Pons (tissue), 1 donor: ENCODE measurements around the gene NT5DC3.
"Not testable (repeated sequence)": the region's sequence is repeated elsewhere in the genome, so short reads cannot be mapped to it uniquely, and the experiment has no call there.

Experiments
- DNase-seq: peaks from one replicate; pipeline ENCODE4 v3.0.0-alpha.2; 2016; ENCODE audit warnings: low spot score

NT5DC3 gene

DNA sequence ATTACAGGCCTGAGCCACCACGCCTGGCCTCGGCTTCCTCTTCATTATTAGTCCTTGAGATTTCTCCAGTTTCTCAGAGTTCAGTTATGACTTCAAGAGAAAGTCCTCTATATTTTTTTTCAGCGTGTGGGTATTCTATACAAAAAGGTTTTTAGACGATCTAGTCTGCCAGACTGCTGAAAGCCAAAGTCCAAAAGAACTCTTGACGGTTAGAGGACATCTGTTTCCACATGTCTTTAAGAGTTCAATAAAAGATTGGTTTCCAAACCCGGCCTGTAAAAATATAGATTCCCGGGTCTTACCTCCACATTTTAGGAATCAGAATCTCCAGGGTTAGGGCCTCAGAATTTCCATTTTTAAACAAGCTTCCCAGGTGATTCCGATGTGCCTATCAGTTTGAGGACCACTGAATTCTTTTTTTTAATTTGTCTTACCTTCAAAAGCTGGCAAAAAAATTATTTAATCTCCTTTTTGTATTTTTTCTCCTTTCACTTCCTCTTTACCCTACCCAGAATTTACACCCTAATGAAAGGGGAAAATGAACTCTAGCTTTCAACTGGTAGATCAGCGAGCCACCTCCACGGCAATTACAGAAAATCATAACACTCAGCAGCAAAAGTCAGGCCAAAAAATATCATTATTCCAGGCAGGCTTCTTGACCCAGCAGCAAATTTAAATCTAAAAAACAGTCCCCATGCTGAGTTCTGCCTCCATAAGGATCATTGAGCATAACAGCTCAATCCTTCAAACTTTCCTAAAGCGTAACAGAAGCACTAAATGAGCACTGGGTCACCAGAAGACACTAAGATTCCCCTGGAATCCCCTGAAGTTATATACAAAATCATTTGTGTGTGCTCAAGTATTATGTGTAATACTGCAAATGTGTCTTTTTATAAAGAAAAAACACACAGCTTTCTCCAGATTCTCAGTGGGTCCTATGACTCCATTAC, 8.7 kb downstream of the NT5DC3 start:
- no peak for DNase-seq

DNA sequence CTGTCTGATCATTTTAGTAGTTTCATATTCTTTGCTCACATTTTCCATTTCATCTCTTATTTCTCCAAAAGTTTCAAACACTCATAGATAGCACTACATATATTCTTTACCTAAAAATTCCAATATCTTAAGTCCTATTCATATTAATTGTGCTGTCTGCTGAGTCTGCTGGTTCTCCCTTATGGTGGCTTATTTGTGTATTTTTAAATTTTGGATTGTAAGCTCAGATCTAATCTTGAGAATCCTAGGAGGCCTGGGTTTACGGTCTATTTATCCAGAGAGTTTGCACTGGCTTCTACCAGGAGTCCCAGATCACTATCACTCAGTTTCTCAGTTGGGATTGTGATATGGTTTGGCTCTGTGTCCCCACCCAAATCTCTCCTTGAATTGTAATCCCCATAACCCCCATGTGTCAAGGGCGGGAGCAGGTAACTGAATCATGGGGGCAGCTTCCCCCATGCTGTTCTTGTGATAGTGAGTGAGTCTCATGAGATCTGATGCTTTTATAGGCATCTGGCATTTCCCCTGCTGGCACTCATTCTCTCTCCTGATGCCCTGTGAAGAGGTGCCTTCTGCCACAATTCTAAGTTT, 10.2 kb downstream of the NT5DC3 start:
- no peak for DNase-seq

DNA sequence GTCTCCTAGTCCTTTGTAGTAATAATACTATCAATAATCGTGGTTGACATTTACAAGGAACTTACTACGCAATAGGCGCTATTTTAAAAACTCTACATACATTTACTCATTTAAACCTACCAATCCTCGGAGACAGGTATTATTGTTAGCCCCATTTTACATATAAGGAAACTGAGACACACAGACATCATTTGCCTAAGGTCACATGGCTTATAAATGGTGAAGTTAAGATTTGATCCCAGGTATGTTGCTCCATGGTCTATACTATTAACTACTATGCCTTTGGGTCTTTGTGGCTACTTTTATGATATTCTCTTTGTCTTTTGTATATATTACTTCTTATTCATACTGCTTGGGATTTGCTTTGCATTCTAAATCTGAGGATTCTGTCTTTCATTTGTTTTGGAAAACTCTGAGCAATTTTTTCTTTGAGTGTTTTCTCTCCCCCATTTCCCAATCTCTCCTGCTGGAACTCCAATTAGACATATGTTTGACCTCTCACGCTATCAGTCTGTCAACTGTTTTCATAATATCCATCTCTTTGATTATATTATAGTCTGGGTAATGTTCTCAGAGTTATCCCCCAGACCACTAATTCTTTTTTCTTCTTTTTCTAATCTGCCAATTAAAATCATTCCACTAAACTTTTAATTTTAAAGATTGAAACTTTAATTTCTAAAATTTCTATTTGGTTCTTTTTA, 10.9 kb downstream of the NT5DC3 start:
- DNase-seq, result no peak

DNA sequence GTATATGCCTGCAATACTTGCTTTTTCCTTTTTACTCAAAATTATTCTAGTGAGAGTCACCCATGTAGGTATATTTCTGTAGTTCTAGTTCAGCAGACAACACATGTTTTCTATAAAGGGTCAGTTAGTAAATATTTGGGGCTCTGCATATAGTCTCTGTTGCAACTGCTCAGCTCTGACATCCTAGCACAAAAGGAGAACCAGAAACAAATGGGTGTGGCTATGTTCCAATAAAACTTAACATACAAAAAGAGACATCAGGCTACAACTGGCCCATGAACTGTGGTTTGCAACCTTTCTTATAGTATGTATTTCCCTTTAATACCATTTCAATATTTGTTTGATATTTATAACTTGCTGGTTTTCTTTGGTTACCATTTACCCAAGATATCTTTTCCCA, 11.9 kb downstream of the NT5DC3 start:
- DNase-seq, result no peak

DNA sequence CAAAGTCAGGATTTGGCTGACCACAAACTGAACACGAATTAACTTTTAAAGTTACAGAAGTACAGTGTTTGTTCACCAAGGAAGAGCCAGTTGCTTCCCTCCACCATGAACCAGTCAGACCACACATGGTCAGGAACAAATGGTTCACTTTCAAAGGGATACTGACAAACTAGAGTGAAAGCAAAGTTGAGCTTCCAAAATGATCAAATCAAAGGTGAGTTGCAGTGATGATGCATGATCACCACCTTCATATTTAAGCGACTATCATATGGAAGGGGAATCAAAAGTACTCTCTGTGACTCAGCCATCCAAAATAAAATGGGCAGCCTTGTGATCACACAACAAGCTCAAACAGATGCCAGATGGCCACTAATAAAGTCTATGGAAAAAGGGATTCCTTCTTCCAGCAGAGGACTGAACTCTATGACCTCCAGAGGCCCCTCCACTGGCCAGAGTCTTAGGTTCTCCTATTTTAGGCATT, 13.1 kb downstream of the NT5DC3 start:
- DNase-seq, result no peak

DNA sequence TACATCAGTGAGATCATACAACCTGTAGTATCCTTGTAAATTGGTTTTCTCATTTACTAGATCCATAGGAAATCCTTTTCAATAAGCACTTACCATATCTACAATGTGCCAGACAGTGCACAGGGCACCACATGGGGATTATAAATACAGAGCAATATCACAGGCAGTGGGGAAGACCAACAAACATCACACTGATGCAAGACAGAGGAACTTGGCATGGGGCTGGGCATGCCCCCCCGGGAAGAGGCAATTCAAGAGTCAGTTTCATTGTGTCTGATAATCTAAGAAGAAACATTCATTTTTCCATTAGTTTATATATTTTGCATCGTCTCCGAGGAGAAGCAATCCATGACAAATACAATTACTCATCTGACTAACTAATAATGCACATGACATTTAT, 16.2 kb downstream of the NT5DC3 start:
- DNase-seq, result no peak

DNA sequence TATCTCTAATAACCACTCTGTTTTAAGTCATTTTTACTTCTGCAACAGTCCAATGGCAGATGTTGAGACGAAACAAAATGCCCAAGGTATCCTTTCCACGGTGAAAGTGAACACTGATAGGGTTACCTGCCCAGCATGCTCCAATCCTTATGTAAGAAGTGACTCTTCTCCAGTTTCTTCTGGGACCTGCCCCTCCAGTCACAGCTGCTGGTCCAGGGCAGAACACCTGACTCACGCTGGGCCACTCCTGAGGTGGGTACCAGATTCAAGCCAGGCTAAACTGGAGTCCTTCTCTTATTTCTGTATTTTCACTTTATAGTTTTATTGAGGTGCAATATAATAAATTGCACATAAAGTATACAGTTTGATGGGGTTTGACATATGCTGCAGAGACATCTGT, 16.7 kb downstream of the NT5DC3 start:
- DNase-seq, result no peak

DNA sequence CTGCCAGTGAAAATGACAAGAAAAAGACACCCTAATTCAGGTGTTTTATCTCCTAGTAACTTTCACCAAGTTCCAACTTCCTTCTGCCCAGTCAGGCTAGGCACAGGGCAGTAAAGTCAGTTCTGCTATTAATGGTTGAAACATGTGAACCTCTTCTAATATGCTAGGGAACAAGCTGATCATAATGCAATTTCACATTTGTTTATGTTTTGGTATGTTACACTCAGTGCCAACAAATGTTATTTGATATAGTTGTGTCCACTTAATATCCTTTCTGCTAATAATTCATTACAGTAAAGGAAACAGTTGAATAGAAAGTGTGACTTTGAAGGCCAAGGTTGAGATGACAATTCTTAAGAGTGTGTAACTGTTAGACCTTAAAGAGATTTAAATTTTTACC, 17.2 kb downstream of the NT5DC3 start:
- DNase-seq, result no peak

DNA sequence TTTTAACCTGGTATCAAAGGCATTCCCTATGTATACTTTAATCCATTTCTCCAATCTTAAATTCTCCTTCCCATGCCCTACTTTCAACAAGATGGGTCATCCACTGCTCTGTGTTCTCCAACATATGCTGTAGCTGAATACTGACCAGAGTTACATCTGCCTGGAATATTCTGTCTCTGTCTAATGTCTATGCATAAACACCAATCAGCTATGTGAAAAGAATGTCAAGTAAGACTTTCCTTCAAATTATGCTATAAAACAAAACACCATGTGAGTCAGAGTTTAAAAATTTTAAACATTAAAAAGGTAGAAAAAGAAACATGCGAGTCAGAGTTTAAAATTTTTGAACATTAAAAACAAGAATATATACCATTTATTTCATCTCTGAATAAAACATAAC, 19.3 kb downstream of the NT5DC3 start:
- no peak for DNase-seq

DNA sequence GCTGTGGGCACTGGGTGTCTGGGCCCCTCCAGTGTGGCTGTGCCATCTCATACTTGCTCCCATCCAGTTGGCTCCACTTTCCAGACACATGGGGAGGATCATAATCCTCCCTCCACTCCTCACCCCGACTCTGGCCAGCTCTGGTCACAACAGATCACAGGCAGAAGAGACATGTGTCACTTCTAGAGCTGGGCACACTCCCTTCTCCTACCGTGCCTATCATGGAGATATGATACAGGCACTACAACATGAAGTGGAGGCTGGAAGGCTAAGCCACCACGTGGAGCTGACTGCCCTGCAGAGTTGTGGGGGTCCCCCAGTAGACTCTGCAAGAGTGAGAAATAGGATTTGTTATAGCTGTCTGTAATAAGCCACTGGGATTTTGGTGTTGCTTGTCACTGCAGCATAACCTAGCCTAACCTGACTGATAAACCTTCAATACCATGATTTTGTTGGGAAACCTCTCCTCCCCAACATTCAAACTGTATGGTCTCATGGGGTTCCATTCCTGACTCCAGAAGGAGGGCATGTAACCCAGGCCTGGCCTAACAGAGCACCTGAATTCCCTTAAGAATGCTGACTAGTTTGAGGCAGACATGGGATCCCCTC, 20.0 kb downstream of the NT5DC3 start:
- DNase-seq, result no peak

DNA sequence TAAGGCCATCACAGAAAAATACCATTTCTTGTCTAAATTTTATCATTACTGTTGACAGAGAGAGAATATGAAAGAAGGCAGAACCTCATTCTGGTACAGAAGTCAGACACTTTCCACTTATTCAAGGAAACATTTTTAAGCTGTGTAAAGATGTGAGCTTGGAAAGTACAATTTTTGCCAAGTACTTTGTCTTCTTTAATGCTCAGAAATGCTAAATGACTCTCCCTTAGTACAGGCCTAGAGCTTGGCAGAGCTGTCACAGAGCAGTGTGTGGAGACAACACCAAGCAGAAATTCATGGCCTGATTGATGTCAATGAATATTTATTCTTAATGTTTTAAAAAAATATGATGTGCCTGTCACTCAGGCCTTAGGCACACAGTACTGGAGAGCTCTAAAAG, 20.7 kb downstream of the NT5DC3 start:
- DNase-seq, result no peak

DNA sequence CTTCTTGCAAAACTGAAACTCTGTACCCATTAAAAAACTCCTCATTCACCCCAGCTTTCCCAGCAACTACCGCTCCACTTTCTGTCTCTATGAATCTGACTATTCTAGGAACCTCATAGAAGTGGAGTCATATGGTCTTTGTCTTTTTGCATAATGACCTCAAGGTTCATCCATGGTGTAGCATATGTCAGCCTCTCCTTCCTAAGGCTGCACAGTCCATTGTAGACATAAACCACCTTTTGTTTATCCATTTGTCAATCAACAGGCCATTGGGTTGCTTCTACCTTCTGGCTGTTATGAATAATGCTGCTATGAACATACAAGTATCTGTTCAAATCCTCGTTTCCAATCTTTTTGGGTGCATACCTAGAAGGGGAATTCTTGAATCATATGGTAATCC, 21.1 kb downstream of the NT5DC3 start:
- no peak for DNase-seq

DNA sequence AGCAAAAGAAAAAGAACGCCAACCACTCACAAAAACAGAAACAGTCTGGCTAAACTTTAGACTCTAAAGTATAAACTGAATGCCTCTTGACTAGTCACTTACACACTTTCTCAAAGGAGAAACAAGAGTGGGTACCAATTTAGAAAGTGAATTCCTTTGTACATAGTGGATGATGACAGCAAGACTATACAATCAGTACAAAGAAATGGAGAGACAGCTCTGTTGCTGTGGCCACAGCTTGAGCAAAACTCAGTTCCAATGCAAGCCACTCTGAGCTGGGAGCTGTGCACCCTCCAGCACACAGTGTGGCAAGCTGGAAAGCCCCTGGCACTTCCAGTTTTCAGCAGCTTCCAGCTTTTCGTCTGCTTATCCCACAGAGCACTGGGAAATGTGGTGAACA, 21.7 kb downstream of the NT5DC3 start:
- DNase-seq, result no peak

DNA sequence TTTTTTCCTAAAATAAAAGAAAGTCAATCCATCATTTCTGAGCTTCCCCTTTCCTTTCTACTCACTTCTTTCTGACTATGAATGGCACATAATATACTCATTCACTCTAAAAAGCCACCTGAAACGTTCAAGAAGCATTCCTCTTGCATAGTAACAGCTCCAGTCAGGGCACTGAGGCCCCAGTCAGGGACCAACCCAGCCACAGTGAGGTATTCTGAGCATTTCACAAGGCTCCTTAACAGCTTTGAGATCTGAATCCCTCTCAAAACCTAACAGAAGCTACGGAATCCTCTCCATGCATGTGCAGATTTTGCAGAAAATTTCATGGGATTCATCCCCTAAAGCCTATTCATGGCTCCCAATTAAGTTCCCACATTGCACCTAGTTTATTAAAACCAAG, 23.2 kb downstream of the NT5DC3 start:
- DNase-seq, result no peak

DNA sequence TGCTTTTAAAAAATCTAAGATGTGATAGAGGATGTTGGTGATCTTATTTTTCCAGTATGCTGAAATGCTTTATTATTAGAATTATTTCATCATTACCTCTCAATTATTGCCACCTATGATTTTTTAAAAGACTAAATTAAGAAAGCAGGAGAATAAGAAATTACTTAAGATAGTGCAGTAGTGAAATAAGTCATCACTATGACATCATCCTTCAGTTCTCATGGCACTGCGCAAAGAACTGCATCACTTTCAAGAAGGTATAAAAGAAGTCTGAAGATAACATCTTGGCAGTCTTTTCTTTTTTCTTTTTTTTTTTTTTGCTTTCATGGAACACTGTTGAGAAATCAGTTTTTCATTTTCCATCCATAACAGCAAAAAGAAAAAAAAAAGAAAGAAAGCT, 24.4 kb downstream of the NT5DC3 start:
- no peak for DNase-seq

DNA sequence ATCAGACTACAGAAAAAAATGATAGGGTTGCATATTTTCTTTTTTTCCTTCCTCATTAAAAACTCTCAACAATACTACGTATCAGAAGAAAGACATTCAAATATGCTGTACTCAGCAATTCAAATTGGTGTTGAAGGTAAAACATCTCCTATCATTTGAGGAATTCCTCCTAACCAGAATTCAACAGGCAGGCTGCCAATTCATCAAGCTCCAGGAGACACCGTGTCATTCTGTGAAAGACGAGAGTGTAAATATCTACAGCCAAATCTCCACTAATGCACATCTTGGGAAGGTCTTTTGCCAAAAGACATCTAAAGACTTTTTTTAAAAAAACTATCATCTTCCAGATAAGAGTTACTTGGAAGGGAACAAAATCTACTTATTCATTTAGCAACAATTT, 26.6 kb downstream of the NT5DC3 start:
- no peak for DNase-seq

DNA sequence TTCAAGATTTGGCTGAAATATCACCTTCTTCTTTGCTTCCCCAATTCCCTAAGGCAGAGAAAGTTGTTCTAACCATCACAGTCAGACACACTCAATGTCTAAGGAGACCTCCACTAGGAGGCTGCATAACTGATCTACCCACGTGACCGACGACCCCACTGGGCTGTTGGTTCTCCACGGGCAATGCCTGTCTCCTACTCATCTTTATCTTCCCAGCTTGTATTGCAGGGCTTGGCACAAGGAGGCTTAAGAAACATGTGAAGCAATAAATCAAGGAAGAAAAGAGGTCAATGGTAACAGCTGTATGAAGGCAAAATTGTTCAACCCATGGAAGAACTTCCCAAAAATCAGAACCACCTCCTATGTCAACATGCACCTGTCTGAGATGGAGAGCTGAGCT, 27.1 kb downstream of the NT5DC3 start:
- DNase-seq, result no peak

DNA sequence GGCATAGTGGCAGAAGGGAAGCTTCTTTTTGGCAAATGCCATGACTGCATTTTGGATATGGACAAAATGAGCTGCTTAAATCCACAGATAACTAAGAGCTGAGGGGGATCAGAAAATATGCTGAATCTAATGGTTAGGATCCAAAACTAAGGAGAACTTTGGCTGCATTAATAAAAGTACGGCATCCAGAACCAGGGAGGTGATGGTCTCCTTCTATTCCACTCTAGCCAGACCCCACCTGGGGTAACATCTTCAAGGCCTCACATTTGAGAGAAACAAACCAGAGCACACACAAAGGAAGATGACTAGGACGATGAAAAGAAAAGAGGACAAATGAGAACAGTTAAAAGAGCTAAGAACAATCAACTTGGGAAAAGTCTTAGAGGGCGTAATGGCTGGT, 27.6 kb downstream of the NT5DC3 start:
- no peak for DNase-seq

DNA sequence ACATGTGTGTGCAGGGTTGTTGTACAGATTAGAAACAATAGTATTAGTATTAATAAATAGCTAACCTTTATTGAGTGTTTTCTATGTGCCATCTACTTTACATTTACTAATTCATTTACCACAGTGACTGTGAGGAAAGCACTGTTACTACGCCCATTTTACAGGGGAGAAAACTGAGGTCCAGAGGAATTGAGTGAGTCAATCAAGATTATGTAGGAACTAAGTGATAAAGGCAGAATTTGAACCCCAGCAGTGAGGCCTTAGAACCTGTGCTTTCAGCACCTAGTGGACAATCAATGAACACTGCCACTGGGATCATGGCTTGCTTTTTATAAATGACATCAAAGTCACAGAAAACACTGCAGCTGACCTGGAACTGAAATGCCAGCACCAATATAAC, 28.2 kb downstream of the NT5DC3 start:
- no peak for DNase-seq

DNA sequence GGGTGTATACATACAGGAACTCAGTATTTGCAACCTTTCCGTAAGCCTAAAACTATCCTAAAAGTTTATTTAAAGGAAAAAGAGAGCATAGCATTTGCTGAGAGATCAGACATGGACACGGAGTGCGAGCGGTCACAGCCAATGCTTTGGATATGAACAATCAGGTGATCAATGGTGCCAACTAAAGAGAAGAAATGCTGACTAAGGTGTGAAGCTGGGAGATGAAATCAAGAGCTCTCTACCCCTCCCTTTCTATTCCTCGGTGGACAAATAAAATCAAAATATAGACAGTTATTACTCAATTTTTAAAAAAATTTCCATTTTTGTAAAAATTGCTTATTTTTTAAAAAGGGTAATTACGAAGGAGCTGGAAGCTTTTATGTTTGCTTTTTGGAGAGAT, 29.2 kb downstream of the NT5DC3 start:
- no peak for DNase-seq

DNA sequence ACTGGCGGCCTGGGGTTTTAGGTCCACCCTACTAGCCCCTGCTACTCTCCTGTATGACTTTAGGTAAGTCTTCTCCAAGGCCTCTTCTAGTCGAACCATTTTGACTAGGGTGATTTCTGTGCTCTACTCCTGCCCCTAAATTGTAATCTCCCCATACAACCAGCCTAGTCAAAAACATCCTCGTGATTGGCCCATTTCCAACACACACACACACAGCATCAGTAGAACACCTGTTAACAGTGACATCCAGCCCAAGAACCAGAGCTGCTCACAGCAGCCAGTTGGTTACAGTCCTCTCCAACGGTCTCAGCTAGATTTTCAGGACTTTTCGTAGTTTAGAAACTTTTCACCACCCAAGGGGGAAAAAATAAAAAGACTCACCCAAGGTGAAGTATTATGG, 30.9 kb downstream of the NT5DC3 start:
- DNase-seq, result no peak

DNA sequence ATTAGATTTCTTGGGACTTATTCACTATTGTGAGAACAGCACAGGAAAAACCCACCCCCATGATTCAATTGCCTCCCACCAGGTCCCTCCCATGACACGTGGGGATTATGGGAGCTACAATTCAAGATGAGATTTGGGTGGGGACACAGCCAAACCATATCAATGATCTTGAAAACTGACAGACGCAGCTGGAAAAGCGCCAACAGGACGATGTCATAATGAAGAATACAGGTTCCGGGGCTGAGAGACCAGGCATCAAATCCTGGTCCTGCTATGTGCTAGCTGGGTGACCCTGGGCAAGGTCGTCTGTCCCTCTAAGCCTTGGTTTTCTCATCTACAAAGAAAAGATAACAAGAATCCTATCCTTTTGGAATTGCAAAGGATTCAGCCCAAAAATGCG, 31.4 kb downstream of the NT5DC3 start:
- DNase-seq, result not testable (repeated sequence)

DNA sequence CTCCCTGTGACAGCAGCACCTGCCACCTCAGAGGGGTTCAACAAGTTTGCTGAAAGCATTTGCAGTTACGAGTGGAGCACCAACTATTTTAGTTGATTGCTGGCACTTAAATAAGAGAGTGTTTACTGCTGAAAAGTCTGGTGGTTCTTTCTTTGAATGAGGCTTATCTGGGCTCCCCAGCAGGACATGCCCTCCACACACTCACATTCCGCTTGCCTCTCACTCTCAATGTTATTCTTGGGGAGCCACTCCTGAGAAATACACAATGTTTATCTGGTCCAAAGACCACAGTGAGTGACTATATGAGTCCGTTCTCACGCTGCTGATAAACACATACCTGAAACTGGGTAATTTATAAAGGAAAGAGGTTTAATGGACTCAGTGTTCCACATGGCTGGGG, 31.9 kb downstream of the NT5DC3 start:
- no peak for DNase-seq
